Hepatocyte (in vitro differentiated cells): ENCODE measurements around the gene CFAP221. TPM values are rescaled to one million over a fixed set of nuclear protein-coding genes. Genes with fewer than 3 reads are reported as not detected.
A peak's percentile ranks its signal among the peaks of the same experiment; 100 is the strongest.

Source experiments
- DNase-seq: peaks from one replicate; pipeline ENCODE4 v3.0.0-alpha.2; 2016; ENCODE audit warnings: low spot score
- H2AFZ ChIP-seq: fragments of 200-600 bp; sonication (generic); 2 replicates; pipeline ENCODE4 v1.6.0; 2016; ENCODE audit warnings: antibody characterized with exemption, mild to moderate bottlenecking
- H3K27ac ChIP-seq: fragments of 200-600 bp; sonication (generic); 2 replicates; pipeline ENCODE4 v1.5.1; 2016; ENCODE audit warnings: mild to moderate bottlenecking
- H3K27me3 ChIP-seq: fragments of 200-600 bp; sonication (generic); 2 replicates; pipeline ENCODE4 v1.6.1; 2016
- H3K36me3 ChIP-seq: fragments of 200-600 bp; sonication (generic); replicated peaks from 2 replicates; pipeline ENCODE4 v1.5.1; 2016; ENCODE audit warnings: low read depth; ENCODE audit not compliant: insufficient read depth
- H3K4me1 ChIP-seq: fragments of 200-600 bp; sonication (generic); 2 replicates; pipeline ENCODE4 v1.5.1; 2016; ENCODE audit warnings: mild to moderate bottlenecking, moderate library complexity; ENCODE audit not compliant: insufficient read depth
- H3K4me2 ChIP-seq: fragments of 200-600 bp; sonication (generic); 2 replicates; pipeline ENCODE4 v1.6.0; 2016
- H3K4me3 ChIP-seq: fragments of 200-600 bp; sonication (generic); 2 replicates; pipeline ENCODE4 v1.5.1; 2016; ENCODE audit warnings: mild to moderate bottlenecking
- H3K79me2 ChIP-seq: fragments of 200-600 bp; sonication (generic); 2 replicates; pipeline ENCODE4 v1.6.0; 2017; ENCODE audit warnings: mild to moderate bottlenecking
- H3K9me2 ChIP-seq: fragments of 200-600 bp; sonication (generic); replicated peaks from 2 replicates; pipeline ENCODE4 v1.6.0; 2017; ENCODE audit warnings: mild to moderate bottlenecking; ENCODE audit not compliant: insufficient read depth
- H3K9me3 ChIP-seq: fragments of 200-600 bp; sonication (generic); 2 replicates; pipeline ENCODE4 v1.5.1; 2016; ENCODE audit warnings: low read depth, mild to moderate bottlenecking
- H4K20me1 ChIP-seq: fragments of 200-600 bp; sonication (generic); 2 replicates; pipeline ENCODE4 v1.6.0; 2016; ENCODE audit warnings: mild to moderate bottlenecking; ENCODE audit not compliant: insufficient read depth, poor library complexity, severe bottlenecking
- CTCF ChIP-seq: fragments of 200-600 bp; sonication (generic); IDR thresholded peaks from 2 replicates; pipeline ENCODE4 v1.5.1; 2016; ENCODE audit warnings: antibody characterized with exemption, mild to moderate bottlenecking; ENCODE audit not compliant: poor library complexity
- EZH2 ChIP-seq: fragments of 200-600 bp; sonication (generic); IDR thresholded peaks from 2 replicates; pipeline ENCODE4 v1.6.1; 2016; ENCODE audit warnings: antibody characterized with exemption, mild to moderate bottlenecking, borderline replicate concordance
- EZH2phosphoT487 ChIP-seq: fragments of 200-600 bp; sonication (generic); IDR thresholded peaks from one replicate; pipeline ENCODE4 v1.6.1; 2018; ENCODE audit warnings: antibody characterized with exemption, mild to moderate bottlenecking, low read depth, moderate library complexity; ENCODE audit not compliant: unreplicated experiment, severe bottlenecking
- WGBS: methylation state at CpG from one replicate; pipeline ENCODE4 v1.1.6; 2016; ENCODE audit warnings: low lambda C conversion rate; ENCODE audit errors: missing lambda C conversion rate; 5-methylcytosine and 5-hydroxymethylcytosine counted together
- polyA plus RNA-seq: library from polyadenylated mRNA; unstranded; fragments of >200 nt; fragmentation: Nextera tagmentation; extraction: Ambion mirVana; gene quantifications from 2 replicates; pipeline ENCODE4 v1.2.1, GENCODE V29; 2016
- total RNA-seq: library from RNA; depleted of rRNA; stranded (reverse); fragments of >200 nt; gene quantifications from 2 replicates; pipeline ENCODE4 v1.2.3, GENCODE V29; 2014

Gene CFAP221
- total and polyA plus RNA-seq, 2 experiments from 2014 or later = 3.3 to 3.4 TPM

GRCh38 chr2:119638685-119639554 lies 94.7 kb downstream of the CFAP221 start:
- WGBS = 52% methylated on average over 19 of the region's 19 CpGs
- no peak for TF ChIP-seq CTCF
- no peak overlapping the region for H3K27ac ChIP-seq
- H3K9me3 ChIP-seq = no peaks in the 10 kb centered on the region
- H2AFZ ChIP-seq = no peak overlapping the region
- peak overlapping the region; percentile 59 for H3K4me2 ChIP-seq
- H4K20me1 ChIP-seq = no peaks in the 10 kb centered on the region
- H3K4me3 ChIP-seq = no peak overlapping the region
- no peaks in the 10 kb centered on the region for H3K9me2 ChIP-seq
- H3K27me3 ChIP-seq = no peaks in the 10 kb centered on the region
- H3K36me3 ChIP-seq = no peaks in the 10 kb centered on the region
- H3K79me2 ChIP-seq = no peaks in the 10 kb centered on the region
- peaks cover 11% of the 10 kb centered on the region for H3K4me1 ChIP-seq
- DNase-seq = peak; percentile 23

- Histone ChIP-seq H3K4me2 (peak overlapping the region; percentile 51), H4K20me1 (no peaks in the 10 kb centered on the region)
- WGBS = 8% methylated on average over 17 of the region's 17 CpGs
These were observed 97.5 kb downstream of the CFAP221 start for GRCh38 chr2:119641562-119642258.

GRCh38 chr2:119644186-119644585 lies 99.9 kb downstream of the CFAP221 start:
- Histone ChIP-seq H3K9me2 (no peaks in the 10 kb centered on the region), H3K79me2 (no peaks in the 10 kb centered on the region), H3K36me3 (no peaks in the 10 kb centered on the region), H4K20me1 (no peaks in the 10 kb centered on the region), H3K27ac (no peak overlapping the region), H3K4me2 (no peak overlapping the region), H3K4me1 (peaks cover 6% of the 10 kb centered on the region), H2AFZ (no peak overlapping the region), H3K9me3 (no peaks in the 10 kb centered on the region), H3K27me3 (no peaks in the 10 kb centered on the region), H3K4me3 (no peak overlapping the region)
- no peak for DNase-seq
- TF ChIP-seq CTCF (no peak), EZH2phosphoT487 (no peak), EZH2 (no peak)
- WGBS = 86% methylated on average over 3 of the region's 3 CpGs

More at GRCh38 chr2:119641562-119642258, 97.5 kb downstream of the CFAP221 start:
- no peaks in the 10 kb centered on the region for H3K9me3 ChIP-seq
- peak; percentile 86 for DNase-seq
- no peak for TF ChIP-seq EZH2
- TF ChIP-seq CTCF = peak; percentile 94
- H3K27me3 ChIP-seq = no peaks in the 10 kb centered on the region
- H2AFZ ChIP-seq = no peak overlapping the region
- no peak overlapping the region for H3K4me3 ChIP-seq
- no peaks in the 10 kb centered on the region for H3K79me2 ChIP-seq
- no peak overlapping the region for H3K27ac ChIP-seq
- H3K9me2 ChIP-seq = no peaks in the 10 kb centered on the region
- H3K4me1 ChIP-seq = peaks cover 11% of the 10 kb centered on the region
- no peaks in the 10 kb centered on the region for H3K36me3 ChIP-seq
